ENCODE data around the gene CD8A.

Gene CD8A

GRCh38 chr2:86822668-86823345 is 32.1 kb upstream of the CD8A start:
- no peak overlapping the region for H3K27ac ChIP-seq
- H3K27me3 ChIP-seq = no peaks in the 10 kb centered on the region
- H3K4me3 ChIP-seq = no peak overlapping the region
- H3K4me1 ChIP-seq = no peaks in the 10 kb centered on the region
- intact Hi-C loops (cut with DNase I; ENCODE audit: low total_unique reads) = no loop called here
- no peak for TF ChIP-seq CTCF (IDR thresholded peaks at IDR 0.05)
- H3K9me3 ChIP-seq = peaks cover 0 to 14% (median 4%) of the 10 kb centered on the region in 3 donors
- no peaks in the 10 kb centered on the region for H3K36me3 ChIP-seq
- no peak for DNase-seq

DNA sequence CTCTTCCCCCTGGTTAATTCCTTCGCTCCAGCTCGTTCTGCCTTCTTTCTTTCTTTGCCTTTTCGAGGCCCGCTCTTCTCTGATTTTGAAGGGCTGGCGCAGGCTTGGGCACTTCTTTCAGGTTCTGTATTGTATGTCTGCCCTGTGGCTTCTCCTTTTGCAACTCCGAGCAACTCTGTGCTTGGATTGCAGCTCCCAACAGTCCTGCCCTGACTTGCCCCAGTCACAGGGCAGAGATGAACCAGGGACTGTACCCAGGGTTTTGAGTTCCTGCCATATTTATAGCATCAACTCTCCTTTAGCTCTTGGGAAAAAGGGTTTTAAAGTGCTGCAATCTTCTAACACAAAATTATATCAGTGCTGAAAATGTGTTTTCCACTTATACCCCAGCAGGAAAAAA is 31.1 kb upstream of the CD8A start:
- Histone ChIP-seq H3K27me3 (no peaks in the 10 kb centered on the region), H3K9me3 (peaks cover 0 to 14% (median 4%) of the 10 kb centered on the region in 3 donors), H3K4me3 (no peak overlapping the region), H3K36me3 (no peaks in the 10 kb centered on the region), H3K4me1 (no peaks in the 10 kb centered on the region), H3K27ac (no peak overlapping the region)
- no peak for TF ChIP-seq CTCF (IDR thresholded peaks at IDR 0.05)
- intact Hi-C loops (cut with DNase I; ENCODE audit: low total_unique reads) = no loop called here
- DNase-seq = no peak

- no peaks in the 10 kb centered on the region for H3K36me3 ChIP-seq
- no peaks in the 10 kb centered on the region for H3K4me1 ChIP-seq
- DNase-seq = no peak
- peaks cover 0 to 14% (median 4%) of the 10 kb centered on the region in 3 donors for H3K9me3 ChIP-seq
- no peak overlapping the region for H3K27ac ChIP-seq
- TF ChIP-seq CTCF (IDR thresholded peaks at IDR 0.05) = no peak
- H3K4me3 ChIP-seq = no peak overlapping the region
- H3K27me3 ChIP-seq = no peaks in the 10 kb centered on the region
- intact Hi-C loops (cut with DNase I; ENCODE audit: low total_unique reads) = no loop called here
These were observed 30.6 kb upstream of the CD8A start for GRCh38 chr2:86821306-86821705.

GRCh38 chr2:86818957-86819356 is 28.2 kb upstream of the CD8A start:
- Histone ChIP-seq H3K36me3 (no peaks in the 10 kb centered on the region), H3K9me3 (peaks cover 0 to 14% (median 4%) of the 10 kb centered on the region in 3 donors), H3K27me3 (peaks cover 0 to 5% of the 10 kb centered on the region in 2 donors), H3K4me3 (no peak overlapping the region), H3K27ac (no peak overlapping the region), H3K4me1 (no peaks in the 10 kb centered on the region)
- intact Hi-C loops (cut with DNase I; ENCODE audit: low total_unique reads) = no loop called here
- no peak for DNase-seq
- no peak for TF ChIP-seq CTCF (IDR thresholded peaks at IDR 0.05)

- intact Hi-C loops (cut with DNase I; ENCODE audit: low total_unique reads) = no loop called here
- Histone ChIP-seq H3K9me3 (peaks cover 0 to 14% (median 4%) of the 10 kb centered on the region in 3 donors), H3K4me1 (no peaks in the 10 kb centered on the region), H3K27ac (no peak overlapping the region), H3K4me3 (no peak overlapping the region), H3K27me3 (peaks cover 0 to 12% of the 10 kb centered on the region in 2 donors), H3K36me3 (no peaks in the 10 kb centered on the region)
- no peak for DNase-seq
- no peak for TF ChIP-seq CTCF (IDR thresholded peaks at IDR 0.05)
These were observed 27.5 kb upstream of the CD8A start for GRCh38 chr2:86818114-86818801.

All from tibial artery (tissue), 4 donors.